ENCODE data around the gene CMTM5.
"Not testable (repeated sequence)": the region's sequence is repeated elsewhere in the genome, so short reads cannot be mapped to it uniquely, and the experiment has no call there.

The CMTM5 gene

DNA sequence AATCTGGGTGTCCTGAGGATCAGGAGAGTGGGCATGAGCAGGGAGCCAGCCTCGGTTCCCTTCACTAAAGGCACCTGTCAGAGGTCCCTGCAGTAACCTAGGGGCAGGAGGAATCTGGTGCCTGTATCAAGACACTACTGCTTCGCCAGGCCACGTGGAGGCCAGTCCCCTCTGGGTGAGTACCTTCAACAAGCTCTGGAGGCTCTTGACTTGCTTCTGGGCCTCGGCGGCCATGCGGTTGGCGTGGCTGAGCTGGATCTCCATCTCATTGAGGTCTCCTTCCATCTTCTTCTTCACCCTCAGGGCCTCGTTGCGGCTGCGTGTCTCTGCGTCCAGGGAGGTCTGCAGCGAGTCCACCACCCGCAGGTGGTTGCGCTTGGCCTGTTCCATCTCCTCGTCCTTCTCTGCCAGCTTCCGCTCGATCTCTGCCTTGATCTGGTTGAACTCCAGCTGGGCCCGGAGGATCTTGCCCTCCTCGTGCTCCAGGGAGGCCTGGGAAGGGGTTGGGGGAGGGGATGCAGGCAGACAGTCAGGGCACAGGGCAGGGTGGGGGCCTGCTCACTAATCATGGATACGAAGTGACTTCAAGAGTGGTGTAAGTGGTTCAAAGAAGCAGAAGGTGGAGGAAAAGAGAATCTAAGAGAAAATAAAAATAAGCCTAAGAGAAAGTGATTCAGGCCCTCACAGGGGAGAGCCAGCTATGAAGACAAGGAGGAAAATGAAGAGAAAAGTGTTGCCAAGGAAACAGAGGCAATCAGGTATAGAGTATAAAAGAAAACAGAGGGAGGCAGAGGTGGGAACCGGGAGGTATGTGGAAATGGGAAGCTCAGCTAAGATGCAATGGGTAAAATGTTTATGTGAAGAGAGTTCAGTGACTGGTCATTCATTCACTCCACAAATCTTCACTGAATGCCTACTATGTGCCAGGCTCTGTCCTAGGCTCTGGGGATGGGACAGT is 39.3 kb downstream of the CMTM5 start:
- no peak for TF ChIP-seq ARNTL (CRISPR knock-in tag; IDR thresholded peaks at IDR 0.05; ENCODE audit: borderline replicate concordance, low read depth)
- TF ChIP-seq TOX (CRISPR knock-in tag; IDR thresholded peaks at IDR 0.05; ENCODE audit: borderline replicate concordance) = no peak
- no peak for TF ChIP-seq RARB (CRISPR knock-in tag; IDR thresholded peaks at IDR 0.05)
- no peak for TF ChIP-seq ZC3H10 (CRISPR knock-in tag; IDR thresholded peaks at IDR 0.05)
- TF ChIP-seq ZFP30 (CRISPR knock-in tag; IDR thresholded peaks at IDR 0.05) = no peak
- TF ChIP-seq TCF4 (CRISPR knock-in tag; IDR thresholded peaks at IDR 0.05; ENCODE audit: borderline replicate concordance) = no peak
- no peak for TF ChIP-seq SNAI2 (CRISPR knock-in tag; IDR thresholded peaks at IDR 0.05)
- TF ChIP-seq ZNF565 (CRISPR knock-in tag; conservative IDR thresholded peaks at IDR 0.05; ENCODE audit: low read depth) = no peak
- TF ChIP-seq GLIS3 (CRISPR knock-in tag; IDR thresholded peaks at IDR 0.05) = no peak
- TF ChIP-seq, protein P1, sequence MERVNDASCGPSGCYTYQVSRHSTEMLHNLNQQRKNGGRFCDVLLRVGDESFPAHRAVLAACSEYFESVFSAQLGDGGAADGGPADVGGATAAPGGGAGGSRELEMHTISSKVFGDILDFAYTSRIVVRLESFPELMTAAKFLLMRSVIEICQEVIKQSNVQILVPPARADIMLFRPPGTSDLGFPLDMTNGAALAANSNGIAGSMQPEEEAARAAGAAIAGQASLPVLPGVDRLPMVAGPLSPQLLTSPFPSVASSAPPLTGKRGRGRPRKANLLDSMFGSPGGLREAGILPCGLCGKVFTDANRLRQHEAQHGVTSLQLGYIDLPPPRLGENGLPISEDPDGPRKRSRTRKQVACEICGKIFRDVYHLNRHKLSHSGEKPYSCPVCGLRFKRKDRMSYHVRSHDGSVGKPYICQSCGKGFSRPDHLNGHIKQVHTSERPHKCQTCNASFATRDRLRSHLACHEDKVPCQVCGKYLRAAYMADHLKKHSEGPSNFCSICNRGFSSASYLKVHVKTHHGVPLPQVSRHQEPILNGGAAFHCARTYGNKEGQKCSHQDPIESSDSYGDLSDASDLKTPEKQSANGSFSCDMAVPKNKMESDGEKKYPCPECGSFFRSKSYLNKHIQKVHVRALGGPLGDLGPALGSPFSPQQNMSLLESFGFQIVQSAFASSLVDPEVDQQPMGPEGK (CRISPR knock-in tag; IDR thresholded peaks at IDR 0.05; ENCODE audit: borderline replicate concordance) = no peak
- TF ChIP-seq, protein P2, sequence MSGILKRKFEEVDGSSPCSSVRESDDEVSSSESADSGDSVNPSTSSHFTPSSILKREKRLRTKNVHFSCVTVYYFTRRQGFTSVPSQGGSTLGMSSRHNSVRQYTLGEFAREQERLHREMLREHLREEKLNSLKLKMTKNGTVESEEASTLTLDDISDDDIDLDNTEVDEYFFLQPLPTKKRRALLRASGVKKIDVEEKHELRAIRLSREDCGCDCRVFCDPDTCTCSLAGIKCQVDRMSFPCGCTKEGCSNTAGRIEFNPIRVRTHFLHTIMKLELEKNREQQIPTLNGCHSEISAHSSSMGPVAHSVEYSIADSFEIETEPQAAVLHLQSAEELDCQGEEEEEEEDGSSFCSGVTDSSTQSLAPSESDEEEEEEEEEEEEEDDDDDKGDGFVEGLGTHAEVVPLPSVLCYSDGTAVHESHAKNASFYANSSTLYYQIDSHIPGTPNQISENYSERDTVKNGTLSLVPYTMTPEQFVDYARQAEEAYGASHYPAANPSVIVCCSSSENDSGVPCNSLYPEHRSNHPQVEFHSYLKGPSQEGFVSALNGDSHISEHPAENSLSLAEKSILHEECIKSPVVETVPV (CRISPR knock-in tag; IDR thresholded peaks at IDR 0.05) = no peak
- no peak for TF ChIP-seq ZNF70 (CRISPR knock-in tag; IDR thresholded peaks at IDR 0.05)
- TF ChIP-seq, protein P3, sequence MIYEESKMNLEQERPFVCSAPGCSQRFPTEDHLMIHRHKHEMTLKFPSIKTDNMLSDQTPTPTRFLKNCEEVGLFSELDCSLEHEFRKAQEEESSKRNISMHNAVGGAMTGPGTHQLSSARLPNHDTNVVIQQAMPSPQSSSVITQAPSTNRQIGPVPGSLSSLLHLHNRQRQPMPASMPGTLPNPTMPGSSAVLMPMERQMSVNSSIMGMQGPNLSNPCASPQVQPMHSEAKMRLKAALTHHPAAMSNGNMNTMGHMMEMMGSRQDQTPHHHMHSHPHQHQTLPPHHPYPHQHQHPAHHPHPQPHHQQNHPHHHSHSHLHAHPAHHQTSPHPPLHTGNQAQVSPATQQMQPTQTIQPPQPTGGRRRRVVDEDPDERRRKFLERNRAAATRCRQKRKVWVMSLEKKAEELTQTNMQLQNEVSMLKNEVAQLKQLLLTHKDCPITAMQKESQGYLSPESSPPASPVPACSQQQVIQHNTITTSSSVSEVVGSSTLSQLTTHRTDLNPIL (CRISPR knock-in tag; IDR thresholded peaks at IDR 0.05; ENCODE audit: low read depth) = no peak
- no peak for TF ChIP-seq ZNF8 (CRISPR knock-in tag; IDR thresholded peaks at IDR 0.05)
- no peak for ATAC-seq

DNA sequence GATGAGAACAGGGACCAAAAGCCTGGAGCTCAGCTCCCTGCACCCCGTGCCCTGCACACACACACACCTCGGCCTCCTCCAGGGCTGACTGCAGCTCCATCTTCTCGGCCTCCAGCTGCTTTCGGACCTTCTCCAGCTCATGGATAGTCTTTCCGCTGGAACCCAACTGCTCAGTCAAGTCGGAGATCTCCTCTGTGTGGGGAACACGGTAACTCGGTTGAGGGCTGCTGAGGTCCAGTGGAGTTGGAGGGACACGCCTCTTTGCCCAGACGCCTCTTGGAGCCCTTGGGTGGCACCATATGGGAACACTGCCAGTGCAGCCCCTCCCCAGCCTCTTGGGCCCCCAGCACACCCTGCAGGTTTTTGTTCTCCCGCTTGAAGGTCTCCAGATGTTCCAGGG is 40.0 kb downstream of the CMTM5 start:
- TF ChIP-seq, protein P4, sequence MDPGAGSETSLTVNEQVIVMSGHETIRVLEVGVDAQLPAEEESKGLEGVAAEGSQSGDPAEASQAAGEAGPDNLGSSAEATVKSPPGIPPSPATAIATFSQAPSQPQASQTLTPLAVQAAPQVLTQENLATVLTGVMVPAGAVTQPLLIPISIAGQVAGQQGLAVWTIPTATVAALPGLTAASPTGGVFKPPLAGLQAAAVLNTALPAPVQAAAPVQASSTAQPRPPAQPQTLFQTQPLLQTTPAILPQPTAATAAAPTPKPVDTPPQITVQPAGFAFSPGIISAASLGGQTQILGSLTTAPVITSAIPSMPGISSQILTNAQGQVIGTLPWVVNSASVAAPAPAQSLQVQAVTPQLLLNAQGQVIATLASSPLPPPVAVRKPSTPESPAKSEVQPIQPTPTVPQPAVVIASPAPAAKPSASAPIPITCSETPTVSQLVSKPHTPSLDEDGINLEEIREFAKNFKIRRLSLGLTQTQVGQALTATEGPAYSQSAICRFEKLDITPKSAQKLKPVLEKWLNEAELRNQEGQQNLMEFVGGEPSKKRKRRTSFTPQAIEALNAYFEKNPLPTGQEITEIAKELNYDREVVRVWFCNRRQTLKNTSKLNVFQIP (CRISPR knock-in tag; IDR thresholded peaks at IDR 0.05; ENCODE audit: borderline replicate concordance, low read depth) = no peak
- no peak for TF ChIP-seq RARB (CRISPR knock-in tag; IDR thresholded peaks at IDR 0.05)
- no peak for TF ChIP-seq SNAI2 (CRISPR knock-in tag; IDR thresholded peaks at IDR 0.05)
- TF ChIP-seq, protein P1 (CRISPR knock-in tag; IDR thresholded peaks at IDR 0.05; ENCODE audit: borderline replicate concordance) = no peak
- no peak for TF ChIP-seq ZFP30 (CRISPR knock-in tag; IDR thresholded peaks at IDR 0.05)
- TF ChIP-seq PPARA (CRISPR knock-in tag; IDR thresholded peaks at IDR 0.05; ENCODE audit: borderline replicate concordance) = no peak
- TF ChIP-seq GLIS3 (CRISPR knock-in tag; IDR thresholded peaks at IDR 0.05) = no peak
- no peak for TF ChIP-seq TOX (CRISPR knock-in tag; IDR thresholded peaks at IDR 0.05; ENCODE audit: borderline replicate concordance)
- no peak for TF ChIP-seq ZNF70 (CRISPR knock-in tag; IDR thresholded peaks at IDR 0.05)
- TF ChIP-seq ZC3H10 (CRISPR knock-in tag; IDR thresholded peaks at IDR 0.05) = no peak
- no peak for TF ChIP-seq BACH2 (CRISPR knock-in tag; IDR thresholded peaks at IDR 0.05; ENCODE audit: borderline replicate concordance)
- no peak for TF ChIP-seq ZNF8 (CRISPR knock-in tag; IDR thresholded peaks at IDR 0.05)
- no peak for TF ChIP-seq ZNF565 (CRISPR knock-in tag; conservative IDR thresholded peaks at IDR 0.05; ENCODE audit: low read depth)
- no peak for TF ChIP-seq ZFP3 (CRISPR knock-in tag; IDR thresholded peaks at IDR 0.05)
- no peak for TF ChIP-seq ARNTL (CRISPR knock-in tag; IDR thresholded peaks at IDR 0.05; ENCODE audit: borderline replicate concordance, low read depth)
- TF ChIP-seq TCF4 (CRISPR knock-in tag; IDR thresholded peaks at IDR 0.05; ENCODE audit: borderline replicate concordance) = no peak
- ATAC-seq = no peak

DNA sequence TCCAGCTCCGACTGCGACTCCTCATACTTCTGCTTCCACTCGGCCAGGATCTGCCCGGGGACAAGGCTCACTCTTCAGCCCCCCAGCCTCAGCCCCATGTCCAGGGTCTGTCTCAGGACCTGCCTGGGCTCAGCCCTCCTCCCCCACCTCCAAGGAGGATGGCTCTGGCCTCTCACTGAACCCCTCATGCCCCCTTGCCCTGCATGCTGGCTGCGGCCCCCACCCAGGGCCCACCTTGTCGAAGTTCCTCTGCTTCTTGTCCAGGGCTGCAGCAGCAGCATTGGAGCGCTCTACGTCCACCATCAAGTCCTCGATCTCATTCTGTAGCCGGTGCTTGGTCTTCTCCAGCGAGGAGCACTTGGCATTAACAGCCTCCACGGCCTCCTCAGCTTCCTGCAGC is 40.4 kb downstream of the CMTM5 start:
- not testable (repeated sequence) for ATAC-seq
